ENCODE data around the gene EVL. TPM values are rescaled to one million over a fixed set of nuclear protein-coding genes. Genes with fewer than 3 reads are reported as not detected.

EVL gene
- total and polyA plus RNA-seq, 5 donors = 46.6 to 74.8 (median 71.5) TPM

GRCh38 chr14:100038065-100038464, 27.2 kb upstream of the EVL start:
- ATAC-seq (no peak), DNase-seq (no peak)
- H3K4me1 ChIP-seq (ENCODE audit: control insufficient read depth, insufficient read depth, low read length) = no peaks in the 10 kb centered on the region
- 84% methylated on average over 5 of the region's 5 CpGs for WGBS
- intact Hi-C loops (cut with DNase I) = no loop called here
- H3K9me3 ChIP-seq (ENCODE audit: control insufficient read depth, low read length) = no peaks in the 10 kb centered on the region
- H3K4me3 ChIP-seq (ENCODE audit: low read length) = no peak overlapping the region
- H3K27me3 ChIP-seq (ENCODE audit: control insufficient read depth, insufficient read depth) = no peaks in the 10 kb centered on the region
- no peak overlapping the region for H3K27ac ChIP-seq (ENCODE audit: low read length)

GRCh38 chr14:100039903-100040302, 25.3 kb upstream of the EVL start:
- no peaks in the 10 kb centered on the region for H3K9me3 ChIP-seq (ENCODE audit: control insufficient read depth, low read length)
- DNase-seq (no peak), ATAC-seq (no peak)
- H3K4me1 ChIP-seq (ENCODE audit: control insufficient read depth, insufficient read depth, low read length) = no peaks in the 10 kb centered on the region
- no peak overlapping the region for H3K27ac ChIP-seq (ENCODE audit: low read length)
- WGBS = 90% methylated on average over 3 of the region's 3 CpGs
- no peak overlapping the region for H3K4me3 ChIP-seq (ENCODE audit: low read length)
- intact Hi-C loops (cut with DNase I) = no loop called here
- no peaks in the 10 kb centered on the region for H3K27me3 ChIP-seq (ENCODE audit: control insufficient read depth, insufficient read depth)

- no peak overlapping the region for H3K27ac ChIP-seq (ENCODE audit: low read length)
- no peak for DNase-seq
- 84% methylated on average over 2 of the region's 2 CpGs for WGBS
- H3K4me1 ChIP-seq (ENCODE audit: control insufficient read depth, insufficient read depth, low read length) = no peaks in the 10 kb centered on the region
- intact Hi-C loops (cut with DNase I) = no loop called here
- H3K9me3 ChIP-seq (ENCODE audit: control insufficient read depth, low read length) = no peaks in the 10 kb centered on the region
- H3K27me3 ChIP-seq (ENCODE audit: control insufficient read depth, insufficient read depth) = no peaks in the 10 kb centered on the region
- H3K4me3 ChIP-seq (ENCODE audit: low read length) = no peak overlapping the region
- ATAC-seq = no peak
These were observed 24.0 kb upstream of the EVL start for GRCh38 chr14:100041271-100041670.

- no peak for DNase-seq
- peak in 1 of 2 donors; percentile 67 for ATAC-seq
- H3K27me3 ChIP-seq (ENCODE audit: control insufficient read depth, insufficient read depth) = no peaks in the 10 kb centered on the region
- H3K9me3 ChIP-seq (ENCODE audit: control insufficient read depth, low read length) = no peaks in the 10 kb centered on the region
- no peaks in the 10 kb centered on the region for H3K4me1 ChIP-seq (ENCODE audit: control insufficient read depth, insufficient read depth, low read length)
- H3K27ac ChIP-seq (ENCODE audit: low read length) = no peak overlapping the region
- H3K4me3 ChIP-seq (ENCODE audit: low read length) = no peak overlapping the region
- intact Hi-C loops (cut with DNase I) = no loop called here
- 60% methylated on average over 6 of the region's 6 CpGs for WGBS
These were observed 22.9 kb upstream of the EVL start for GRCh38 chr14:100042286-100042685.

GRCh38 chr14:100045642-100046344, 19.4 kb upstream of the EVL start:
- ATAC-seq = no peak
- Histone ChIP-seq H3K9me3 (ENCODE audit: control insufficient read depth, low read length) (no peaks in the 10 kb centered on the region), H3K27me3 (ENCODE audit: control insufficient read depth, insufficient read depth) (no peaks in the 10 kb centered on the region), H3K4me3 (ENCODE audit: low read length) (no peak overlapping the region), H3K4me1 (ENCODE audit: control insufficient read depth, insufficient read depth, low read length) (peaks cover 2% of the 10 kb centered on the region), H3K27ac (ENCODE audit: low read length) (no peak overlapping the region)
- DNase-seq = no peak
- intact Hi-C loops (cut with DNase I) = no loop called here
- WGBS = 50% methylated on average over 4 of the region's 4 CpGs

- Histone ChIP-seq H3K4me3 (ENCODE audit: low read length) (no peak overlapping the region), H3K9me3 (ENCODE audit: control insufficient read depth, low read length) (no peaks in the 10 kb centered on the region), H3K27ac (ENCODE audit: low read length) (no peak overlapping the region), H3K4me1 (ENCODE audit: control insufficient read depth, insufficient read depth, low read length) (peaks cover 2% of the 10 kb centered on the region), H3K27me3 (ENCODE audit: control insufficient read depth, insufficient read depth) (no peaks in the 10 kb centered on the region)
- WGBS = 90% methylated on average over 4 of the region's 4 CpGs
- intact Hi-C loops (cut with DNase I) = no loop called here
- no peak for DNase-seq
- no peak for ATAC-seq
These were observed 17.6 kb upstream of the EVL start for GRCh38 chr14:100047600-100047999.

- H3K4me3 ChIP-seq (ENCODE audit: low read length) = no peak overlapping the region
- peaks cover 2% of the 10 kb centered on the region for H3K4me1 ChIP-seq (ENCODE audit: control insufficient read depth, insufficient read depth, low read length)
- intact Hi-C loops (cut with DNase I) = no loop called here
- H3K27ac ChIP-seq (ENCODE audit: low read length) = no peak overlapping the region
- no peaks in the 10 kb centered on the region for H3K9me3 ChIP-seq (ENCODE audit: control insufficient read depth, low read length)
- no peak for ATAC-seq
- DNase-seq = no peak
- H3K27me3 ChIP-seq (ENCODE audit: control insufficient read depth, insufficient read depth) = no peaks in the 10 kb centered on the region
- WGBS = 94% methylated on average over 3 of the region's 3 CpGs
These were observed 16.4 kb upstream of the EVL start for GRCh38 chr14:100048786-100049185.

GRCh38 chr14:100049220-100049619, 16.0 kb upstream of the EVL start:
- peaks cover 2% of the 10 kb centered on the region for H3K4me1 ChIP-seq (ENCODE audit: control insufficient read depth, insufficient read depth, low read length)
- H3K9me3 ChIP-seq (ENCODE audit: control insufficient read depth, low read length) = no peaks in the 10 kb centered on the region
- DNase-seq (no peak), ATAC-seq (peak; percentile 26 to 54)
- 60% methylated on average over 2 of the region's 2 CpGs for WGBS
- H3K27ac ChIP-seq (ENCODE audit: low read length) = no peak overlapping the region
- intact Hi-C loops (cut with DNase I) = no loop called here
- H3K27me3 ChIP-seq (ENCODE audit: control insufficient read depth, insufficient read depth) = no peaks in the 10 kb centered on the region
- H3K4me3 ChIP-seq (ENCODE audit: low read length) = no peak overlapping the region

- WGBS = 90% methylated on average over 2 of the region's 2 CpGs
- intact Hi-C loops (cut with DNase I) = loop anchor here in 1 of 4 donors (10.0 kb wide), 1 partner anchor 54 kb away; no protein-coding TSS in a partner anchor
These were observed 14.1 kb upstream of the EVL start for GRCh38 chr14:100051103-100051502.

GRCh38 chr14:100051543-100051942, 13.7 kb upstream of the EVL start:
- H3K27ac ChIP-seq (ENCODE audit: low read length) = no peak overlapping the region
- H3K4me1 ChIP-seq (ENCODE audit: control insufficient read depth, insufficient read depth, low read length) = peaks cover 3% of the 10 kb centered on the region
- H3K9me3 ChIP-seq (ENCODE audit: control insufficient read depth, low read length) = no peaks in the 10 kb centered on the region
- H3K27me3 ChIP-seq (ENCODE audit: control insufficient read depth, insufficient read depth) = no peaks in the 10 kb centered on the region
- ATAC-seq (no peak), DNase-seq (no peak)
- intact Hi-C loops (cut with DNase I) = loop anchor here in 1 of 4 donors (10.0 kb wide), 1 partner anchor 53 kb away; no protein-coding TSS in a partner anchor
- no peak overlapping the region for H3K4me3 ChIP-seq (ENCODE audit: low read length)
- WGBS = 87% methylated on average over 5 of the region's 5 CpGs

More at GRCh38 chr14:100051103-100051502, 14.1 kb upstream of the EVL start:
- no peaks in the 10 kb centered on the region for H3K9me3 ChIP-seq (ENCODE audit: control insufficient read depth, low read length)
- H3K27me3 ChIP-seq (ENCODE audit: control insufficient read depth, insufficient read depth) = no peaks in the 10 kb centered on the region
- no peak overlapping the region for H3K4me3 ChIP-seq (ENCODE audit: low read length)
- ATAC-seq (no peak), DNase-seq (no peak)
- peaks cover 2% of the 10 kb centered on the region for H3K4me1 ChIP-seq (ENCODE audit: control insufficient read depth, insufficient read depth, low read length)
- H3K27ac ChIP-seq (ENCODE audit: low read length) = no peak overlapping the region

- H3K27me3 ChIP-seq (ENCODE audit: control insufficient read depth, insufficient read depth) = no peaks in the 10 kb centered on the region
- H3K4me1 ChIP-seq (ENCODE audit: control insufficient read depth, insufficient read depth, low read length) = peaks cover 3% of the 10 kb centered on the region
- intact Hi-C loops (cut with DNase I) = loop anchor here in 1 of 4 donors (10.0 kb wide), 1 partner anchor 52 kb away; no protein-coding TSS in a partner anchor
- no peak for ATAC-seq
- H3K27ac ChIP-seq (ENCODE audit: low read length) = no peak overlapping the region
- WGBS = 47% methylated on average over 2 of the region's 2 CpGs
- no peaks in the 10 kb centered on the region for H3K9me3 ChIP-seq (ENCODE audit: control insufficient read depth, low read length)
- no peak overlapping the region for H3K4me3 ChIP-seq (ENCODE audit: low read length)
- no peak for DNase-seq
These were observed 12.4 kb upstream of the EVL start for GRCh38 chr14:100052819-100053218.

Data from right cardiac atrium (tissue), 5 donors.